ENCODE data around the gene TIAM2. TPM values are rescaled to one million over a fixed set of nuclear protein-coding genes. Genes with fewer than 3 reads are reported as not detected.

Gene TIAM2
- total RNA-seq, 2 experiments from 2014 or later, result 4.4 to 5.3 TPM

GRCh38 chr6:155284775-155285174 is 289.7 kb downstream of the TIAM2 start:
- TF ChIP-seq CTCF (IDR thresholded peaks at IDR 0.05), result no peak
- Histone ChIP-seq H3K4me3 (ENCODE audit: low read length) (no peak overlapping the region), H3K9me3 (ENCODE audit: control insufficient read depth in 1 of 2, insufficient read depth in 1 of 2, low read length in 2 of 2) (no peaks in the 10 kb centered on the region), H3K27ac (ENCODE audit: low read depth in 1 of 2, low read length in 2 of 2) (no peak overlapping the region), H3K27me3 (ENCODE audit: control insufficient read depth in 1 of 2, insufficient read depth in 2 of 2, low read length in 2 of 2) (no peaks in the 10 kb centered on the region), H3K4me1 (ENCODE audit: insufficient read depth, low read length) (no peaks in the 10 kb centered on the region), H3K36me3 (ENCODE audit: insufficient read depth, low read length) (peaks cover 45% of the 10 kb centered on the region)
- peaks cover 88% of the 10 kb centered on the region for H3K36me3 Mint-ChIP-seq (ENCODE audit: low read depth)
- H3K9me3 Mint-ChIP-seq, result no peaks in the 10 kb centered on the region
- intact Hi-C loops (cut with DNase I, micrococcal nuclease), result no loop called here
- DNase-seq (no peak), ATAC-seq (ENCODE audit: poor library complexity) (no peak)
- ChIA-PET POLR2A (no interaction called here), CTCF (no interaction called here)
- H3K4me1 Mint-ChIP-seq (ENCODE audit: low read depth), result peaks cover 11% of the 10 kb centered on the region
- H3K4me3 Mint-ChIP-seq, result no peak overlapping the region
- H3K27me3 Mint-ChIP-seq, result no peaks in the 10 kb centered on the region
- H3K27ac Mint-ChIP-seq, result no peak overlapping the region

GRCh38 chr6:155287762-155288161 is 292.6 kb downstream of the TIAM2 start:
- H3K27me3 Mint-ChIP-seq, result no peaks in the 10 kb centered on the region
- ATAC-seq (ENCODE audit: poor library complexity) (no peak), DNase-seq (no peak)
- ChIA-PET CTCF (interaction anchor here (1.3 kb wide), 1 partner anchor 29 kb away, joined by 4 read pairs; no protein-coding TSS in a partner anchor), POLR2A (no interaction called here)
- Histone ChIP-seq H3K27me3 (ENCODE audit: control insufficient read depth in 1 of 2, insufficient read depth in 2 of 2, low read length in 2 of 2) (no peaks in the 10 kb centered on the region), H3K4me1 (ENCODE audit: insufficient read depth, low read length) (no peaks in the 10 kb centered on the region), H3K4me3 (ENCODE audit: low read length) (no peak overlapping the region), H3K27ac (ENCODE audit: low read depth in 1 of 2, low read length in 2 of 2) (no peak overlapping the region), H3K36me3 (ENCODE audit: insufficient read depth, low read length) (peaks cover 39% of the 10 kb centered on the region), H3K9me3 (ENCODE audit: control insufficient read depth in 1 of 2, insufficient read depth in 1 of 2, low read length in 2 of 2) (no peaks in the 10 kb centered on the region)
- TF ChIP-seq CTCF (IDR thresholded peaks at IDR 0.05), result no peak
- H3K27ac Mint-ChIP-seq, result no peak overlapping the region
- peaks cover 87% of the 10 kb centered on the region for H3K36me3 Mint-ChIP-seq (ENCODE audit: low read depth)
- no peaks in the 10 kb centered on the region for H3K9me3 Mint-ChIP-seq
- peaks cover 11% of the 10 kb centered on the region for H3K4me1 Mint-ChIP-seq (ENCODE audit: low read depth)
- intact Hi-C loops (cut with DNase I, micrococcal nuclease), result no loop called here
- H3K4me3 Mint-ChIP-seq, result no peak overlapping the region

GRCh38 chr6:155290491-155290890 is 295.4 kb downstream of the TIAM2 start:
- Histone ChIP-seq H3K36me3 (ENCODE audit: insufficient read depth, low read length) (peaks cover 35% of the 10 kb centered on the region), H3K9me3 (ENCODE audit: control insufficient read depth in 1 of 2, insufficient read depth in 1 of 2, low read length in 2 of 2) (no peaks in the 10 kb centered on the region), H3K27me3 (ENCODE audit: control insufficient read depth in 1 of 2, insufficient read depth in 2 of 2, low read length in 2 of 2) (no peaks in the 10 kb centered on the region), H3K27ac (ENCODE audit: low read depth in 1 of 2, low read length in 2 of 2) (no peak overlapping the region), H3K4me3 (ENCODE audit: low read length) (no peak overlapping the region), H3K4me1 (ENCODE audit: insufficient read depth, low read length) (no peaks in the 10 kb centered on the region)
- Mint-ChIP-seq H3K27ac (no peak overlapping the region), H3K4me1 (ENCODE audit: low read depth) (peaks cover 11% of the 10 kb centered on the region), H3K36me3 (ENCODE audit: low read depth) (peaks cover 86% of the 10 kb centered on the region), H3K9me3 (no peaks in the 10 kb centered on the region), H3K4me3 (no peak overlapping the region), H3K27me3 (no peaks in the 10 kb centered on the region)
- CTCF ChIA-PET, result interaction anchor here (0.7 kb wide), 1 partner anchor 131 kb away, joined by 4 read pairs; no protein-coding TSS in a partner anchor
- POLR2A ChIA-PET, result no interaction called here
- intact Hi-C loops (cut with DNase I, micrococcal nuclease), result no loop called here
- no peak for ATAC-seq (ENCODE audit: poor library complexity)
- TF ChIP-seq CTCF (IDR thresholded peaks at IDR 0.05), result no peak
- DNase-seq, result no peak

Measured in CD4-positive, alpha-beta T cell (primary cell).